TTC549 (cell line): ENCODE data around the gene PDZRN3.

Experiments
- FAIRE-seq: peaks from 2 replicates; lab custom pipeline; 2012; peaks lifted over from hg19 to GRCh38; lab: Jason Lieb, UNC

PDZRN3 gene

DNA sequence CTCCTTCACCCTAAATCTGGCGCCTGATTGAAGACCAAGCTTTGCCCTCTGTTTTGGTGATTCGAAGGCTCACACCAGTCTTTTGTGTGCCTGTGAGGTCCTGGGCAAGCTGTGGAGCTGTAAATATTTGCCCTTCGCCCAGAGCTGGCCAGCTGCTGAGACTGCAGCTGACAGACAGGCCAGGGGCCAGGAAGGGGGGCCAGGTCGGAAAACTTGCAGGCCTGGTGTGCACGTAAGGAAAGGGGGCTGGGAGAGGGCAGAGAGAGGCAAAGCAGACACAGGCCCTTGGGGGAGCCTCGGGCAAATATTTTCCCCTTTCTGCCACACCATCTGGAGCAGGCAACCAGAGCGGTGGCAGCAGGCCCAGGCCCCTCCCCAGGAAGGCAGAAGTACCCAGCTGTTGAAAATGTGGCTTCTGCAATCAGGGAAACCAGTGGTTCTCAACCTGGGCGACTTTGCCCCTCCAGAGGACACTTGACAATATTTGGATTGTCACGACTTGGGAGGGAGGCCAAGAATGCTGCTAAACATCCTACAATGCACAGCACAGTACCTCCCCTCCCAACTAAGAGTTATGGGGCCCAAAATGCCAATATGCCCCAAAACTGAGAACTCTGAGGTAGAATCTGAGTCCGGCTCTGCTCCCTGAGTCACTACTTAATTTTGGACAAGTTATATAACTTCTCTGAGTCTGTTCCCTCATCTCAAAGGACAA, 2.5 kb downstream of the PDZRN3 start:
- FAIRE-seq: no peak

DNA sequence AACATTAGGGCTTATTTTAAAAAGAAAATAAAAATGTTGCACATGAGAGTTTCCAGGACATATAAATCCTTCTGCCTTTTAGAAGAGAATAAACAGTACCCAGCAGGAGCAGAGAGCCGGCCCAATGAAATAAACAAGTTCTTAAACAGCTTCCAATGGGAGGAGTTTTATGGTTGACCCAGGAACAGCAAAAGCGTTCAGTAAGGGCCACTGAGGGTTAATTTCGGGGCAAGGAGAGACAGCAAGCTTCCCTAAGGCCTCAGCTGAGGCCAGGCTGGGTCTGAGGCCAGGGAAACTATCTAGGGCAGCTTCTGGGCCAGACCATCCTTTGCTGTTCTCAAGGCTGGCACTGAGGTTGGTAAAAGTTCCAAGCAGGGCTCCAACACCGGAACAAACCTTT, 3.4 kb downstream of the PDZRN3 start:
- no peak for FAIRE-seq

DNA sequence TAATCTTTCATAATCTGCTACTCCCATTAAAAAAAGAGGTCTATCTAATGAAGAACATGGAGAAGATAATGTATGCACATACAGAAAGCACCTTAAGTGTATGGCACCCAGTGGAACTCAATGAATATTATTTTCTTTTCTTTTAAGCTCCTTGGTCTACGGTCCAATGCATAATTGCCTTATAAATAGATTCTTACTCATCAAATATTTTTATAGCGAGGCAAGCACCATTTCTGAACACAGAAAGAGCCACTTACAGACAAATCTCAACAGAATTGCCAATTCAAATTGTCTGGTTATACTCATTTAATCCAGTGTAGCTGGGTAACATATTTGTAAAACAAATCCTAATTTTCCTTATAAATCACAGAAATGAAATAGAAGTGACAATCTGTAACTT, 6.3 kb downstream of the PDZRN3 start:
- FAIRE-seq: no peak

DNA sequence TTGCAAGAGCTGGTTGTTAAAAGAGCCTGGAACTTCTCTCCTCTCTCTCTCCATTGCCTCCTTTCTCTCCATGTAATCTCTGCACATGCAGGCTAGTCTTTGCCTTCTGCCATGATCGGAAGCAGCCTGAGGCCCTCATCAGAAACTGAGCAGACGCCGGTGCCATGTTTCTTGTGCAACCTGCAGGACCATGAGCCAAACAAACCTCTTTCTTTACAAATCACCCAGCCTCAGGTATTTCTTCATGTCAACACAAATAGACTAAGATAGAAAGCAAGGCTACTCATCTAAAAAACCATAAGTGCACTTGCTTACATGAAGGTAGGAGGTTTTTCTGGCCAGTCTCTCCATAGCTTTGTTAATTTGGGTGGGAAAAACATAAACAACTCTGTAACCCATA, 8.7 kb downstream of the PDZRN3 start:
- FAIRE-seq: no peak

DNA sequence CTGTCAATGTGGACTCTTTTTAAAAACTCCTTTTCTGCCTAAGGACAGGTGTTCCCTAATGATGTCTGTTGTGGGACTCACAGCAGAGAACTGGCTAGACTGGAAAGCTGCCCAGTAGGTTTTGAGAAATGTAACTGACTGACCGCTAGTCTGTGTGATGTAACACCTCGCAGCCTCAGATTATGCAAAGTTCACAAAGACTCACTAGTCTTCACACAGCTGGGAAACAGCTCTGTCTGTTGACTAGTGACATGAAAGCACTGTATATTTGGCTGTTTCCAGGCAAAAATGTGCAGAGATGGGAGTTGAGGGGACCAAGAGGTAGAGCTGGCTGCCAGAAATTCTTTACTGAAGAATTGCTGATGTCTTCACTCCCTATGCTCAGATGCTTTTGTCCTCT, 10.3 kb downstream of the PDZRN3 start:
- FAIRE-seq: no peak

DNA sequence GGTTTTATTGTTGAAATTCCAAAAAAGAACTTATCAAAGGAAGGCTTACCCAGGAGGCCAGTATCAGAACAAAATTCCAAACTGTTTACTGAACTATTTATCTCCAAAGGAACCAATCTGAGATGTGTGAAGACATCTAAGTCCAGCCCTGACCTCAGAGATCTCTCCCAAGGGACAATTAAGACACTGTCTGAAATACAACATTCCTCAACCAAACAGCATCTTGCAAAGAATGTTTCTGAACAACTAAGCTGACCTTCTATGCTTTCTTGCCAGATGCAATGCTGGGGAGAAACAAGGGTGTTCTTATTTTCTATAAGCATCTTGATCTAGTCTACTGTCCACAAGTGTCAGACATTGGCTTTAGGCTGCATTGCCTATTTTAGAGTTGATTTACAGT, 13.6 kb downstream of the PDZRN3 start:
- FAIRE-seq: no peak

DNA sequence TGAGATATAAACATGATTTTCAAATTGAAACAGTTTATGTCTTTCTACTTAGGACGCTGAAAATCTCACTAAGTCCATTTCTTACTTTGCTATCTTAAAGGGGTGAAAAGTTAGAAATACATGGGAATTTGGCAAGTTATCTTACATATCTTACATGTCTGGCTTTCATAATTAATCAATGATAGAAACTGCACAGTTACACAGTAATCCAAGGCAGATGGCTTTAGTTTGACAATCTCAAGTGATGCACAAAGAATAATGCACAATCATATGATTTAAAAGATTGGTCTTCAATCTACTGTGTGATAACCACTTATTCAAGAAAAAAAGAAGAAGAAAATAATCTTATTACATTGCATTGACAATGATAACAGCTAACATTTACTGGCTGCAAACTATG, 14.2 kb downstream of the PDZRN3 start:
- FAIRE-seq: no peak

DNA sequence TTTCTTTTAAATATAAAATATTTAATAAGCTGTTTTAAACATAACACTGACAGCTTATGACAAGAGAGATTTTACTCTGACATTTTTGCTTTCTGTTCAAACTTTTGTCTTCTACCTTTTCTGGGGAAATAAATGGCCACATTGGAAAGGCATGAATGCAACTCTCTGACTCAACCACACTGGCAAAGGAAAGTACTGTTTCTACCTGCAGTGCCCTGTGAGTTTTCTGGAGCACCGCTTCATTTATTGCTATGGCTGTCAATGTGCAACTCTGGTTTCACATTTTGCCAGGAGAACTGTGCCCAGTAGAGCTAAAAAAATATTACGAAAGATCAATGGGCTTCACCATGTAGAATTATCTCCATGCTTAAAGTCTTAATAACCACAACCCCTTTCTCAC, 15.1 kb downstream of the PDZRN3 start:
- no peak for FAIRE-seq

DNA sequence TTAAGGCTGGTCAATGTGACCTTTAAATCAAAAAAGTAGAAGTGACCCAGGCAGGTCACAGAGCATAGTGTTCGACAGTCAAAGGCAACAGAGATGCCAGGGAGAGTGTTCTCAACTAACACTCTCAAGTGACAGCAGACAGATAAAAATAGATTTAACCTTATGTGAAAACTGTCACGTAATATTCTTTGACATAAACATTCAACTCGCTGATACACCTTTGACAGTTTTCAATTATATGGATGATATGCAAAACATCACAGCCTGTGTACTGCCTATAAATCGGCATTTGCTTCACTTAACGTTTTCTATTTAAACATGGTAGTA, 15.5 kb downstream of the PDZRN3 start:
- no peak for FAIRE-seq

DNA sequence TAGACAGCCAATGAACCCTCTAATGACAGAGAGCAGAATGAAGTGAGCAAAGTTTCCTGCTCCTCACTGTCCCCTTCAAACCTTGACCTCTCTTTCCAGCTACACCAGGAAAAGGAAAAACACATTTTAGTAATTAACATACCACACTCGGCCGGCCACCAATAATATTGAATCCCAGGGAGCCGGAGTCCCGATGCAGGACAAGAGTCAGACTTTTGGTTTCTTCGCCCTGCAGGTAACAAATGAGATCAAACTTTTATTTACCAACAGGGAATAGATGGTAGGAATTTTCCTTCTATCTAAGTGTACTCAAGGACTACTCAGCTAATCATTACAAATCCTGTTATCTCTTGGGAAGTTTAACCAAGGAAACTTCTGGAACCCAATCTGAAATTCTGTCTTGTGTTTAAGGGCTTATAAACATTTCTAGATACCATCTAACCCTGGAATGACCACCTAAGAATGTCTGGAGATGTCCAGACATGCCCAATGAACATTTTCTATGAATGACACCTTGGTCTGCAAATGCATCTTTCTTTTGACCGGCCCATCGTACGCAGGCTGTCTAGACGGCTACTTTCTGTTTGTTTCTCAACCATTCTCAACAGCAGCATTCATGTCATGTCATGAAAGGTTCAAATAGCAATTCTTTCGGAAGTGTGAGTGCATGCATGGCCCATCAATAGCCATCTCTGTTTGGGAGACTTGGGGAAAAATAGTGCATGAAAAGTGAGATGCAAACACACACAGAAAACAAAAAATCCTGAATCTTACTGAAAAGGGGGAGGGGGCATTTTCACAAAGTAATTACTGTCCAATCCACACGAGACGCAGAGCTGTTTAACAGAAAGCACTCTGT, 16.1 kb downstream of the PDZRN3 start:
- FAIRE-seq: no peak

DNA sequence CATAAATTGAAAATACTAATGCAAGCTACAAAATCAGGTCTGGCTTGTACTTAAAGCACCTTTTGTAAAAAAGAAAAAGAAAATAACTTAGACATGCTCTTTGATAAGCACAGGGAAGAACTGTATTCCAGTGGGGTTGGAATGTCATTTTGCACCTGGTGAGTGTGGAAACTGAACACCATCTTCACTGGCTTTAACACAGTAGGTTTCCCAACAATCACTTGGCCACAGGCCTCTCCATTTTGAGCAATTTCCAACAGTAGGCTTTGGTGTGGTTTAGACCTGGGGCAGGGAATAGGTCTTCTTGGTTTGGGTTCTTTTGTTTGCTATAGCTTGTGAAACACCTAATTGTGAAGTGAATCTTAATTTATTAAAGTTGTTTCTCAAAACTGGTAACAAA, 18.9 kb downstream of the PDZRN3 start:
- no peak for FAIRE-seq

DNA sequence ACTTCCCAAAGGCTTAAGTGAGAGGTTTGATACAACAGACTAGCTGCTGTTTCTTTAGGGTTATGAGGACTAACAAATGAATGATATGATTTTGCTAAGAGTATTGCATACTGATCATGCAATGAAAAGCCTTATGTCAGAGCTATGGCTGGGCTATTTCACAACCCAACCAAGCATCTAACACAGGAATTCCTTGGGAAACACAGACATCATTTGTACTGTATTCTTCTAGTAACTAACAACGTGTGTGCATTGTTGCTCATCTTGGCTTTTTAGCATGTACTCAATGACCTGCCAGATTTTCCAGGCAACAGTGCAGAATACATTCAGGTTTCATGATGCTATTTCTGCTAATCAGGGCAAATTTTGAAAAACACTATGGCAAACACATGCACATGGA, 19.3 kb downstream of the PDZRN3 start:
- FAIRE-seq: no peak

DNA sequence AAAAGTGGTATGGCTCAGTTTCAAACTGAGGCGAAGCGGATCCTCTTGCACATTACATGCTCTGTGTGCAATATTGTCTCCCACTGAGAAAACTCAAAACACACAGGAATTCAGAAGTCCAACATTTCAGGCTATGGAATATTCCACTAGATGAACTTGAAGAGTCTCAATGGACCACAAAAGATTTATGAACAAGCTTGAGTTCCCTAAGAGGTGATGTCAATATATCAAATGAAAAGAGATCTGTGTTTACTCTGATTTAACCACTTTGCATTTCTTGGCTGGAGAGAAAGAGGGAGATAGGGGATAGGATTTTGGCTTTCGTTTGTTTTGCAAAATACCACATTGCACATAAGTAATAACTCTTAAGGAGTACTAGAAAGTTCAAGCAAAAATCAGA, 20.3 kb downstream of the PDZRN3 start:
- no peak for FAIRE-seq

DNA sequence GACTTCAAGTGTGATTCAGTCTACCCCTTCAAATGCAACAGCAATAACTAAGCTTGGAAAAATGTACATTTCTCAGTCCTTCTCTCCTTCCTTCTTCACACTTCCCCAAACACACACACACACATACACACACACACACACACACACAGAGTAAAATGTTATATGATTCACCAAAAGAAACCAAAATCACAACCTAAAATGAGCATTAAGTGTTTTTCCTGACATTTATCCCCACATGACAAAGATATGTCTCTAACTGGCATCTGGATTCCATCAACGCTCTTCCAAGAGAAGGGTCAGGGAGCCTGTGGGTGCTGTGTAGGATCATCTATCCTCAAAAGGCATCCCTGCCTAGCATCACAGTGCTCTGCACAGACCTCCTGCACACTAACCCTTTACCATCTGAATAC, 21.0 kb downstream of the PDZRN3 start:
- FAIRE-seq: no peak

DNA sequence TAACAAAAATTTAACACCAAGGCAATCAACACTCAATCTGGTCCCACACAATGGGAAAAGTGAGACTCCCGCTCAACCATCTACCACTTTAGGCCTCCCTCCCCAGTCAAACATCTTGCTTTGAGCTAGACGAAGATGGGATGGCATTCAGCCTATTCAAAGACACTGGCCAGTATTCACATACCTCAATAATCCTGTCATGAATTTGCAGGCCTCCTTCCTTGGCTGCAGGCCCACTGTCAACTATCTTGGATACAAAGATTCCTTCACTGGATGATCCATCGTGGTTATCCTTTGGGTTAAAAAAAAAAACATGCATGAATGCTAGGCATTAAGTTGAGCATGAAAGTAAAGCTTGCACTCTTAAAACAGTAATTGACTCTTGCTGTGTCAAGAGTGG, 22.6 kb downstream of the PDZRN3 start:
- FAIRE-seq: no peak

DNA sequence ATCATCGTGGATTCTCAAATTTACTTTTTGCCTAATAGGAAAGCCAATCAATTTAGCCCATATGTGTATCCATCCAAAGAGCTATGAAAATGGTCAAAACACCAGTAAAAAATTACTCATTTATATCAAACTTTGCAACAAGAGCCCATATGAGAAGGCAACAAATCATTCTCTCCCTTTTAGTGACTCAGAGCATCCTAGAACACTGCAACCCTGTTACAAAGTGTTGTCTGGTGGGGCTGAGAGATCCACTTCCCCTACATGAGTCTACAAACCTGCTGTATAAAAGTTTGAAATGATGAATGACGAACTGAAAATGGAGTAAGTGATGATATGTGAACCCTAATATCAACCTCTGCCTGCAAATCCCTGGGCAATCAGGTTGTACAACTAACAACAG, 23.3 kb downstream of the PDZRN3 start:
- FAIRE-seq: no peak

DNA sequence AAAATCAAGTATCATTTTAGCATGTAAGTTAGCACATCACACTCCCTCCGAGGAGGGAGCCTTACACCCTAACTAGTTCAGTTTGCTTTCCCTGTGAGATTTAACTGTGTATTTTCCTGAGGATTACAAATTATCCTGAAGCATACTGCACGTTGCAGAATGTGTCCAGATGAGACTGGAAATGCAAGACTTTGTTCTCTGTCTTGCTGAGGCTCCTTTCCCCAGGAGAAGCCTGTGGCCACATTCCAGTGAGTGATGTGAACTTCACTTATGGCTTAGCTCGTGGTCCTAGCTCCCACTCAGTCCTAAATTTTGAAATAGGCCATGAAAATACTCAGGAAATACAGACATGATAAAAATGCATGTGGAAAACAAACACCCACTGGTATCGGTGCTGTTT, 23.7 kb downstream of the PDZRN3 start:
- FAIRE-seq: no peak

DNA sequence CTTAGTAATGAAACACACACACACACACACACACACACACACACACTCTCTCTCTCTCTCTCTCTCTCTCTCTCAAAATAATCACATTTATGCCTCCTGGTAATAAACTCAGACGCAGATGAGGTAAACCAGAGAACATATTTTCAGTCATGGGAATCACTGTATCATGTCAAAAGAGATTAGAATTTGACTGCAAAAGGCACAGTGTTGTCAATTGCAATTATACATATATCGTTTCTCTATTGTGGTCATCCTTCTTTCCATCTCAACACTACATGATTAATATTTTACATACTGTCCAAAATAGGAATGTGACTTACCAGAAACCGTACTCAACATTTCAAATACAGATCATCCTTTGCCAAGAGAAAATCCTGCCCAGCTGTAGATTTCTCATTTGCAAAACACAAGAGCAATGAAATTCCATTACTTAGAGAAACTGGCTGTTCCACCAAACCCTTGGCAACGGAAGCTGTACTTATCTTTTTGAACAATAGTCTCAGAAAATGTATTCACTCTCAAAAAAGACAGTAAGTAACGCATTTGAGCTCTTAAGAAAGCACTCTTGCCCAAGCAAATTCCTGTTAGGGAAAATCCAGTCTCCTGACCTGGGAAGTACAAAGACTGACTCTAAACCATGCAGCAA, 24.3 kb downstream of the PDZRN3 start:
- FAIRE-seq: no peak

DNA sequence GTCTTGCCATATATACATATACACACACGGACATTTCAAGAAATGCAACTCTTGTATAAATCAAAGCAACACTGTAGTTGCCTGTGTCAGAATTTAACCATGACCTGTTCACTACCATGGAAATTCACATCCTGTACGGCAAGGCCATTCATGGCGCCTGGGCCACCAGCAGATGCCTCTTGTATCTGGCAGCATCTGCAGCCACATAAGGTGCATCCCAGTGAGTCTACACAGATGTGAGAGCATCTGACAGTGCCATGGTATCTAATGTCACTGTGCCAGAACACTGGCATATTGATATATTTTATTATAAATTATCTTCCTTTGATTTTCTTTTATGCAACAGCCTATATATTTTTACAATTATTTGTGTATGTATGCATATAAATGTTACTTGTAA, 25.1 kb downstream of the PDZRN3 start:
- FAIRE-seq: no peak

DNA sequence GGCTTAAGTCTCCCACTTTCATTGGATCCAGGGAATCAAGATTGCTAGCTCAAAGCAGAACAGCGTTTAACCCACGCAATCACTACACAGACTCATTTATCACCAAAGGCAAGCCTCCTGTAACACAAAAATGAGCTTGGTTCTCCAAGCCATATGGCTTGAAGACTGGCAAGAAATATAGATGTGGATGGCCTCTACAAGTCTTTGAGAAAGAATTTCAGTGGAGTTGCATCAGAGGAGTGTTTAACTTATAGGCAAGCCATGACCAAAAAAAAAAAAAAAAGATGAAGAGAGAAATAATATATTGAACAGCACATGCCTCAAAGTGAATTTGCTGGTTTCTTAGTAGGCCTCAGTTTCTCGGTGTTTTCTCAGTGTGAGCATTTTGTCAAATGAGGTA, 27.3 kb downstream of the PDZRN3 start:
- no peak for FAIRE-seq

DNA sequence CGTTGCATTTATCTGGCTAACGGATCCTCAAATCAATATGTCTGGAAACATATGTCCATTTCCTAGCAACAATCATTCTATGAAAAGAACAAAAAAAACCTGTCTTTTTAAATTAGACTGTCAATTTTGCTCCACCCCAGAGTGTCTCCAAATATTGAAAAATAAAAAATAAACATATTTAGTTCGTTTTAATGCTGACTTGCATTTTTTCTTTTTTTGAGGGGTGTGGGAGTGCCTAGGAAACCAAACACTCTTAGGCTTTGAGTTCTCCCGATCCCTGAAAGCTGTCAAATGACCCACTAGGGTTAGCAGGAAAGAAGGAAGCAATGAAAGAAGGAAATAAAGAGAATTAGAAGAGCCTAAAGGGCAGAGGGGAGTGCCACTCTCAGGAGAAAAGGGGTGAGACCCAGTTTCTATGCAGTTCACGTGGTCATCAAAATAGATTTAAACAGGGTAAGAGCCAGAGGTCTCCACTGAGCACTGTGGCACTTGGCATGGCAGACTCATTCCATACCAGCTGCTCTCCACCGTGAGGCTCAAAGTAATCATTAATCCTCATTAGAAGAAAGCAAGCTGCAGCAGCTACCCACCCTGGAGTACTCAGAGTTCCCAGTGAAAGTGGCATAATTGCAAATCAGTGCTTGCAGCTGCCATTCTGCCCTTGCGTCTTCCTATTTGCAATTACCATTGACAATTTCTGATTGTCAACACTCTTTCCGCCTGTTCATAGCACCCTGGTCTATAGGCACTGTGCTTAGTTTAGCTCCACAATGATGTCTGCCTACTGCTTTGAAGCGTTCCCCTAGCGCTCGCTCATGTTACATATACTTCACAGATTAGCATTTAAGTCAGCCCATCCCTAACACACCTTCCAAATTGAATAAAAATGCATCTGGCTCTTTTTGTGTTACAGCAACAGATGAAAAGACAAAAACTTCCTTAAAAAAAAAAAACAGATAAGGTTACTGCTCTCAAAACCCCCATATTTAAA, 32.3 kb downstream of the PDZRN3 start:
- FAIRE-seq: no peak

DNA sequence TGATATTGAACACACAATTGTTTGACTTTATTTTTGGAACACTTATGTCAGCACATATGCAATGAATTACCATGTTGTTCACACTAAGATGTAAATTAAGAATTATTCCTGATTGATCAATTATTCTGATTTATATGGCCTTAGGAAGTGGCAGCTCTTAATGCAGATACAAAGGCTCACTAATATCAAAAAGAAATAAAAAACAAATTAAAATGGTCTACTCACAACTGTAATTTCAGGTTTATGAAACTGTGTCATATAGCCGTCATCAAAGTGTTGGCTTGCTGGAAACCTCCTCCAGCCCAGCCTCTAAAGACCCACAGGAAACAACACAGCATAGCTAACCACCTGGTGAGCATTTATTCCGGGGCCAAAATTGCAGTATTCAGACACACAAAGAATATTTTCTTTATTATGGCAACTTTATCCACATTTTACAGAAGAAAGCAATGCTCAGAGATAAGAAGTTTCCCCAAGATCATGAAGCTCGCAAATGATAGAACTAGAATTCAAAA, 33.4 kb downstream of the PDZRN3 start:
- FAIRE-seq: no peak
